ENCODE measurements around the gene HSDL1. TPM values are rescaled to one million over a fixed set of nuclear protein-coding genes. Genes with fewer than 3 reads are reported as not detected.

The HSDL1 gene
- total and polyA plus RNA-seq, 8 donors: 26.0 to 45.9 (median 41.3) TPM

GRCh38 chr16:84180519-84181140, 35.7 kb upstream of the HSDL1 start:
- no peak for DNase-seq
- Histone ChIP-seq H3K27me3 (no peaks in the 10 kb centered on the region), H3K36me3 (peaks cover 0 to 65% of the 10 kb centered on the region in 2 donors), H3K27ac (no peak overlapping the region), H3K9me3 (no peaks in the 10 kb centered on the region), H3K4me1 (peaks cover 17 to 50% of the 10 kb centered on the region in 2 donors), H3K4me3 (no peak overlapping the region)
- intact Hi-C loops (cut with DNase I): loop anchor here in 1 of 2 donors (10.0 kb wide), 2 partner anchors 86 to 216 kb away; partner anchors contain the start of gene NECAB2
- TF ChIP-seq CTCF (IDR thresholded peaks at IDR 0.05): no peak
- ATAC-seq: no peak

- intact Hi-C loops (cut with DNase I): loop anchor here in 1 of 2 donors (10.0 kb wide), 2 partner anchors 85 to 215 kb away; partner anchors contain the start of gene NECAB2
- Histone ChIP-seq H3K36me3 (peaks cover 0 to 65% of the 10 kb centered on the region in 2 donors), H3K27me3 (no peaks in the 10 kb centered on the region), H3K4me3 (no peak overlapping the region), H3K4me1 (peaks cover 17 to 48% of the 10 kb centered on the region in 2 donors), H3K9me3 (no peaks in the 10 kb centered on the region), H3K27ac (no peak overlapping the region)
- ATAC-seq: no peak
- DNase-seq: no peak
- no peak for TF ChIP-seq CTCF (IDR thresholded peaks at IDR 0.05)
These were observed 34.8 kb upstream of the HSDL1 start for GRCh38 chr16:84179612-84180320.

GRCh38 chr16:84178892-84179611, 34.1 kb upstream of the HSDL1 start:
- TF ChIP-seq CTCF (IDR thresholded peaks at IDR 0.05): no peak
- DNase-seq: no peak
- intact Hi-C loops (cut with DNase I): no loop called here
- H3K27ac ChIP-seq: no peak overlapping the region
- peaks cover 0 to 65% of the 10 kb centered on the region in 2 donors for H3K36me3 ChIP-seq
- no peaks in the 10 kb centered on the region for H3K27me3 ChIP-seq
- no peak for ATAC-seq
- H3K4me3 ChIP-seq: no peak overlapping the region
- H3K9me3 ChIP-seq: no peaks in the 10 kb centered on the region
- H3K4me1 ChIP-seq: peaks cover 17 to 41% of the 10 kb centered on the region in 2 donors

GRCh38 chr16:84178146-84178765, 33.3 kb upstream of the HSDL1 start:
- H3K27me3 ChIP-seq: no peaks in the 10 kb centered on the region
- H3K4me1 ChIP-seq: peaks cover 17 to 36% of the 10 kb centered on the region in 2 donors
- intact Hi-C loops (cut with DNase I): no loop called here
- DNase-seq: no peak
- peak overlapping the region in 1 of 2 donors; percentile 81 for H3K27ac ChIP-seq
- H3K9me3 ChIP-seq: no peaks in the 10 kb centered on the region
- H3K4me3 ChIP-seq: no peak overlapping the region
- no peak for TF ChIP-seq CTCF (IDR thresholded peaks at IDR 0.05)
- peaks cover 0 to 58% of the 10 kb centered on the region in 2 donors for H3K36me3 ChIP-seq
- no peak for ATAC-seq

All from left lung (tissue), 10 donors.